ENCODE results near the gene SND1.

The SND1 gene

DNA sequence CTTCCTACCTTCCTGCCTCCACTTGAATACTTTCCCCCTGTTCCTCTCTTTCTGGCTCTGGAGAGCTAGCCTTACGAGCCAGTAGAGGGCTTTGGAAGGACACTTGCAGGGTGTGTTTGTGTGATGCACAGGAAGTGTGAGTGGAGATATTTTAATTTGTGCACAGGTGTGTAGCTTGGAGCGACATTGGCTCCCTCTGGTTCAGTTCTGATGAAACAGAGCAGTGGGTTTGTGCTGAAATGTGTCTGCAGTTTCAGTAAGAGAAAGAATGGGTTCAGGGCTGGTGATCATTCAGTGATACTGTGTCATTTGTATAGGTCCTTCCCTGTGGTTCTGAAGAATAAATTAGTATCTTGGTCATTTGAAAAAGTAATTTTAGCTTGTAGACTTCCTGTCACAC, 86.9 kb downstream of the SND1 start:
- H3K27ac ChIP-seq (ENCODE audit: low read depth, low read length): no peak overlapping the region
- H3K27me3 ChIP-seq (ENCODE audit: control insufficient read depth in 1 of 2, insufficient read depth in 2 of 2, low read length in 2 of 2): no peaks in the 10 kb centered on the region
- H3K36me3 ChIP-seq (ENCODE audit: insufficient read depth, low read length): no peaks in the 10 kb centered on the region
- H3K4me1 ChIP-seq (ENCODE audit: insufficient read depth, low read length): no peaks in the 10 kb centered on the region
- H3K9me3 ChIP-seq (ENCODE audit: low read length): no peaks in the 10 kb centered on the region
- no peak overlapping the region for H3K4me3 ChIP-seq (ENCODE audit: low read depth in 1 of 2, low read length in 2 of 2)
- no peak overlapping the region for H3K9ac ChIP-seq (ENCODE audit: low read length)

DNA sequence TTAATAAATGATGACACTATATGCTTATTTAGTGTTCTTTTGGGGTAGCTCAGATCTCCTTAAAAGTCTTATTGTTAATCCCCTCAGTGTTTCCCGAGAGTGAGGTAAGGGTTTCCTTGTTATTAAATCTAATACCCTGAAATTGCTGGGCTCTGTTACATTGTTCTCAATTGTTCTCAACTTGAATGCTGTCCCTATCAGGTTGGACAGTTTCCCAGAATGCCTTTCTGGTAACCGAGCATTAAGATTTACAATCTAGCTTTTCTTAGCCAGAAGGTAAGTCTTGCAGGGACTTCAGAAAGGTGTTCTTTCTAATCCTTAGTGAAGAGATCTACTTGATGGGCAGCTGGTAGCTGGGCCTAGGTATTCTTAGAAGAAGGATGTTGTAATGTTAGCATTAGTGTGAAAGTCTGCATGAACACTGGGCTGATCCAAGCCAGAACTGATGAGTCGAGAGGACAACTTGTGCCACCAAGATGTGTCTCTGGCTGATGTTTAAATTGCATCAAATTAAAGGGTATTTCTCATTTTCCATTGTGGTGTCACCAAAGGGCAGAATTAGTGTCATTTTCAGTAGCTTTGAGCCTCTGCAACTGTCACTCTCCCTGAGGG, 89.9 kb downstream of the SND1 start:
- H3K4me3 ChIP-seq (ENCODE audit: low read depth in 1 of 2, low read length in 2 of 2): no peak overlapping the region
- H3K9me3 ChIP-seq (ENCODE audit: low read length): no peaks in the 10 kb centered on the region
- H3K27ac ChIP-seq (ENCODE audit: low read depth, low read length): no peak overlapping the region
- H3K4me1 ChIP-seq (ENCODE audit: insufficient read depth, low read length): no peaks in the 10 kb centered on the region
- H3K9ac ChIP-seq (ENCODE audit: low read length): no peak overlapping the region
- no peaks in the 10 kb centered on the region for H3K36me3 ChIP-seq (ENCODE audit: insufficient read depth, low read length)
- no peaks in the 10 kb centered on the region for H3K27me3 ChIP-seq (ENCODE audit: control insufficient read depth in 1 of 2, insufficient read depth in 2 of 2, low read length in 2 of 2)

GRCh38 chr7:127745445-127745844, 93.5 kb downstream of the SND1 start:
- H3K4me1 ChIP-seq (ENCODE audit: insufficient read depth, low read length): no peaks in the 10 kb centered on the region
- H3K9me3 ChIP-seq (ENCODE audit: low read length): no peaks in the 10 kb centered on the region
- no peak overlapping the region for H3K27ac ChIP-seq (ENCODE audit: low read depth, low read length)
- H3K4me3 ChIP-seq (ENCODE audit: low read depth in 1 of 2, low read length in 2 of 2): no peak overlapping the region
- no peaks in the 10 kb centered on the region for H3K36me3 ChIP-seq (ENCODE audit: insufficient read depth, low read length)
- H3K9ac ChIP-seq (ENCODE audit: low read length): no peak overlapping the region
- no peaks in the 10 kb centered on the region for H3K27me3 ChIP-seq (ENCODE audit: control insufficient read depth in 1 of 2, insufficient read depth in 2 of 2, low read length in 2 of 2)

DNA sequence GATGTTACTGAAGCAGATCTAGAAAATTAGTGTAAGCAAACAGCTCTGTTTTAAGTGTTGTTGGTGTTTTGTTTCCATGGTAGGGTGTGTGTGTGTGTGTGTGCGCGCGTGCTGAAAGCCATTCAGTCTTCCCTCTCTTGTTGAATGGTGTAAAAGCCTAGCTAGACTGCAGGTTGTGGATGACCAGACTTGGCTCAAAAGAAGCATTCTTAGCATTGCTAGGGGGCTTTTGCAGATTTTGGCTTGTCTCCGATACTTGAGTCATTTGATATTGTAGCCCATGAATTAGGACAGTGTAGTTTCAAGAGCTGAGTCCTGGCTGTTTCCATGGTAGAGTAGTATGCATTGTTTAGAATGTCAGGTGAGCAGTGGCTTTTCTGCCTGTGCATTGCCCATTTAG, 99.1 kb downstream of the SND1 start:
- no peak overlapping the region for H3K4me3 ChIP-seq (ENCODE audit: low read depth in 1 of 2, low read length in 2 of 2)
- H3K9me3 ChIP-seq (ENCODE audit: low read length): no peaks in the 10 kb centered on the region
- no peaks in the 10 kb centered on the region for H3K36me3 ChIP-seq (ENCODE audit: insufficient read depth, low read length)
- peaks cover 10% of the 10 kb centered on the region for H3K4me1 ChIP-seq (ENCODE audit: insufficient read depth, low read length)
- H3K27me3 ChIP-seq (ENCODE audit: control insufficient read depth in 1 of 2, insufficient read depth in 2 of 2, low read length in 2 of 2): no peaks in the 10 kb centered on the region
- no peak overlapping the region for H3K9ac ChIP-seq (ENCODE audit: low read length)
- H3K27ac ChIP-seq (ENCODE audit: low read depth, low read length): no peak overlapping the region

DNA sequence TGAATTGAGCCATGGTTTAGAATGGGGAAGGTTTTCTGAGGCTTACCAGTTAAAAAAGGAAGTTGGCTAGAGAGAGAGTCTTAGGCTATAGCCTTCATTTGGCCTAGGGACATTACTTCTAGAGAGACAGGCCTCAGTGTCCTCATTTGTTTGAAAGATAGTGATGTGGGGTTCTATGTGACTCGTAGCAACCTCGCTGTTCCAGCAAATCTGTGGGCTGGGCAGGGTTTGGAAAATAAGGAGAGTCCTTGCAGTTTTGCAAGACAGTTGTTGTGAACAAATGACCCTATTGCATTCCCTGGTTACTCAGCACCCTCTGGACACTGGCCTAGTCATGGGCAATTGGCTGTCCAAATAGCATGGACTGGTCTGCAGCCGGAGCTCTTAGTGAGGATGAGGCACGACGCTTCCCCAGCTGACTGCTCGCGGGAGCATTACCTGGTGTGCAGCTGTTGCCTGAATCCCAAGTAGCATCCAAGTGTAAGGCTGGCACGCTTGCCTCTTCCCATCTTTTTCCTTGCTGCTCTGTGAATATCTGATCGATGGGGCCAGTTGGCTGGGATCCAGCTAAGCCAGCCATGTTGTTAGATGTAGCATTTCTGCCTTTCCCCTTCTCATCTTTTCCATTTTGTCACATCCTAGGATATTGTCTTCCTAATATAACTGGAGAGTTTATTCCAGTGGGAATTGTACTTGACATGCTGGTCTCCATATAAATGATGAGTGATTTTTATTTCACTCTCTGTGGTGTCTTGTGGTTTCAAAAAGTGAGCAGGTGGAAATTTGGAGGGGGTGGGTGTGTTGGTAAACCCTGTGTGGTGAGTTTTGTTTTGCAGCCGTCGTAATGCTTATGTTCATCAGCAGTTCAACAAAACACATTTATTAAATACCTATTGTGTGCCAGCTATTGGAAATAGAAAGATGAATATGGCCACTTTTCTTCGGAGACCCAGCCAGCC, 99.8 kb downstream of the SND1 start:
- no peak overlapping the region for H3K9ac ChIP-seq (ENCODE audit: low read length)
- H3K4me3 ChIP-seq (ENCODE audit: low read depth in 1 of 2, low read length in 2 of 2): no peak overlapping the region
- H3K27ac ChIP-seq (ENCODE audit: low read depth, low read length): no peak overlapping the region
- no peaks in the 10 kb centered on the region for H3K9me3 ChIP-seq (ENCODE audit: low read length)
- no peaks in the 10 kb centered on the region for H3K36me3 ChIP-seq (ENCODE audit: insufficient read depth, low read length)
- peaks cover 10% of the 10 kb centered on the region for H3K4me1 ChIP-seq (ENCODE audit: insufficient read depth, low read length)
- H3K27me3 ChIP-seq (ENCODE audit: control insufficient read depth in 1 of 2, insufficient read depth in 2 of 2, low read length in 2 of 2): no peaks in the 10 kb centered on the region

DNA sequence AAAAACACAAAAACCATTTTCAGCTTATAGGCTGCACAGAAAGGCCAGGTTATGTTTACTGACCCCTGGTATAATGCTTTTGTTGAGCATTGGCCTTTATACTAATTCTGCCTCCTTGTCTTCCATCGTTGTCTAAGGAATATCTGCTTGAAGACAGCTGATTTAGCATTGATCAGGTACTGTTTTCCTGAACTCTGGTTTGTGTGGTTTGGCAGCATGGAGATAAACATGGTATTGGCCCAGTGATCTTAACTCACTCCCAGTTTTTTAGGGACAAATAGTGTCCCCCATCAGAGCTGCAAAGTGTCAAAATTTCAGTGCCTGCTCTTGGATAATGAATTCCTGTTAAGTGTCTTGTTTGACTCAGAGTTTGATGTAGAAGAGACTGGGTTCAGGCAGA, 100.8 kb downstream of the SND1 start:
- Histone ChIP-seq H3K4me1 (ENCODE audit: insufficient read depth, low read length) (peaks cover 10% of the 10 kb centered on the region), H3K27me3 (ENCODE audit: control insufficient read depth in 1 of 2, insufficient read depth in 2 of 2, low read length in 2 of 2) (no peaks in the 10 kb centered on the region), H3K9me3 (ENCODE audit: low read length) (no peaks in the 10 kb centered on the region), H3K36me3 (ENCODE audit: insufficient read depth, low read length) (no peaks in the 10 kb centered on the region), H3K4me3 (ENCODE audit: low read depth in 1 of 2, low read length in 2 of 2) (no peak overlapping the region), H3K9ac (ENCODE audit: low read length) (no peak overlapping the region), H3K27ac (ENCODE audit: low read depth, low read length) (no peak overlapping the region)

DNA sequence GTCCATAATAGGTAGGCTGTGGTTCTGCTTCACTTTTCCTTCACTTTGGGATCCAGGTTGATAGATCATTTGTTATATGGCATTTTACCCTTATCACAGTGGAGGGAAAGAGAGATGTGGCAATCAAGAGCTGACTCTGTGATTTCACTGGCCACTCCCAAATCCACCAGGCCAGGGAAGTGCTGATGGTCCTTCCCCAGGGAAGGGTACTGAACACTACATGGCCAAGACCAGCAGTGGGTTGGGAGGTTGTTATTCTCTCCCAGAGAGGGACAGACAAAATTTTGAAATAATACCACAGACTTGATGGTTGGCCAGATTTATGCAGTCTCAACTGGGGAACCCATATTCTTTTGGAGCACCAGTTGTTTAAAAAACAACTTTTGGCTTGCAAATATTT, 102.5 kb downstream of the SND1 start:
- Histone ChIP-seq H3K27ac (ENCODE audit: low read depth, low read length) (no peak overlapping the region), H3K4me3 (ENCODE audit: low read depth in 1 of 2, low read length in 2 of 2) (no peak overlapping the region), H3K9me3 (ENCODE audit: low read length) (no peaks in the 10 kb centered on the region), H3K27me3 (ENCODE audit: control insufficient read depth in 1 of 2, insufficient read depth in 2 of 2, low read length in 2 of 2) (no peaks in the 10 kb centered on the region), H3K4me1 (ENCODE audit: insufficient read depth, low read length) (peaks cover 10% of the 10 kb centered on the region), H3K36me3 (ENCODE audit: insufficient read depth, low read length) (no peaks in the 10 kb centered on the region), H3K9ac (ENCODE audit: low read length) (no peak overlapping the region)

DNA sequence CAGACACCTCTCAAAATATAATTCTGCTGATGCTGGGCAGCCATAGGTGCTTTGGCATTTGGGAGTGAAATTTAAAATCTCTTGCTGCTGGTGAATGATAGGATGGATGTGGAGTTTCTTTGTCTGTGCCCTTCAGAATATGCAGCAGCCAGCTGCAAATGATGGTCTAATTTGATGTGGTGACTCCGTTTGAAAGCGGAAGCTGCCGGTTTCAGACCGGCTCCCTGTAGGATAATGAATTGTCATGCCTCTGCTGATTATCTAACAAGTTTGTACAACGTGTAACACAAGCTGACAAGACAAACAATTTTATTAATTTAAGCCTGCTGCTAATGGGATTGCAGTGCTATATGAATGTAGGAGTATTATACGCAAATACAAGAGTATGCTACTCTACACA, 103.5 kb downstream of the SND1 start:
- H3K9me3 ChIP-seq (ENCODE audit: low read length): no peaks in the 10 kb centered on the region
- H3K4me3 ChIP-seq (ENCODE audit: low read depth in 1 of 2, low read length in 2 of 2): no peak overlapping the region
- no peak overlapping the region for H3K27ac ChIP-seq (ENCODE audit: low read depth, low read length)
- no peak overlapping the region for H3K9ac ChIP-seq (ENCODE audit: low read length)
- H3K4me1 ChIP-seq (ENCODE audit: insufficient read depth, low read length): peaks cover 10% of the 10 kb centered on the region
- H3K36me3 ChIP-seq (ENCODE audit: insufficient read depth, low read length): no peaks in the 10 kb centered on the region
- H3K27me3 ChIP-seq (ENCODE audit: control insufficient read depth in 1 of 2, insufficient read depth in 2 of 2, low read length in 2 of 2): no peaks in the 10 kb centered on the region

DNA sequence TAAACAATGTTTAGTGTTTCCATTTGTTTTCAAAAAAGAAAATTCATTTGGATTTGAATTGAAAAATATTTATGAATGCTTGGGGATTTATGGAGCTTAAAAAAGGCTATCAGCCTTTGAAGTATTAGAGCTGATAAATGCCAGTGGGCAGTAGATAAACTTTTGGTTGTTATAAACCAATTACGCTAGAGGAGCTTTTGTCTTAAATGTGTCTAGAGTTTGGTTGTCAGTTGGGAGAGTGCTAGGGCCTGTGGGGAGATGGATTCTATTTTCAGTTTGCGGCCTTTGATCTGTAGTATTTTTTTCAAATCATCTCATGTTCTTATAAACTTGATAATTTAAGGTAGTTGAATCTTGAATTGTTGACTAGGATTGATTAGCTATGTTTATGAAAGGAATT, 104.0 kb downstream of the SND1 start:
- no peaks in the 10 kb centered on the region for H3K9me3 ChIP-seq (ENCODE audit: low read length)
- no peak overlapping the region for H3K27ac ChIP-seq (ENCODE audit: low read depth, low read length)
- no peaks in the 10 kb centered on the region for H3K36me3 ChIP-seq (ENCODE audit: insufficient read depth, low read length)
- no peak overlapping the region for H3K4me3 ChIP-seq (ENCODE audit: low read depth in 1 of 2, low read length in 2 of 2)
- H3K9ac ChIP-seq (ENCODE audit: low read length): no peak overlapping the region
- peaks cover 6% of the 10 kb centered on the region for H3K4me1 ChIP-seq (ENCODE audit: insufficient read depth, low read length)
- no peaks in the 10 kb centered on the region for H3K27me3 ChIP-seq (ENCODE audit: control insufficient read depth in 1 of 2, insufficient read depth in 2 of 2, low read length in 2 of 2)

DNA sequence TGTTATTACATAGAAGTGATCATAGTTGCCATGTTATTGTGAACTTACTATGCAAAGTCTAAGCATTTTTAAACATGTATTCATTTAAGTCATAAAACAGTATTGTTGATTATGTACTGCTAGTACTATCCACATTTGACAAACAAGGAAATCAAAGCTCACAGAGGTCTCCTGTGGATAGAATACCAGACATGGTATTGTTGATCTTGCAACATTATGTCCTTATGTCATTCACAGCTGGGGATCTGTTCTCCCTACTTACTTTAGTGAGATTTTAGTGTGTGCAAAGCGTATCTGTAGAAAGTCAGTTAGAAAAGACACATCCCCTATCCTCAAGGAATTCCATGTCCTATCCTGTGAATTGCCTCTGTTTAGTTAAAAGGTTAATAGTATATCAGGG, 106.1 kb downstream of the SND1 start:
- Histone ChIP-seq H3K4me1 (ENCODE audit: insufficient read depth, low read length) (no peaks in the 10 kb centered on the region), H3K9me3 (ENCODE audit: low read length) (no peaks in the 10 kb centered on the region), H3K4me3 (ENCODE audit: low read depth in 1 of 2, low read length in 2 of 2) (no peak overlapping the region), H3K9ac (ENCODE audit: low read length) (no peak overlapping the region), H3K36me3 (ENCODE audit: insufficient read depth, low read length) (no peaks in the 10 kb centered on the region), H3K27ac (ENCODE audit: low read depth, low read length) (no peak overlapping the region), H3K27me3 (ENCODE audit: control insufficient read depth in 1 of 2, insufficient read depth in 2 of 2, low read length in 2 of 2) (no peaks in the 10 kb centered on the region)

DNA sequence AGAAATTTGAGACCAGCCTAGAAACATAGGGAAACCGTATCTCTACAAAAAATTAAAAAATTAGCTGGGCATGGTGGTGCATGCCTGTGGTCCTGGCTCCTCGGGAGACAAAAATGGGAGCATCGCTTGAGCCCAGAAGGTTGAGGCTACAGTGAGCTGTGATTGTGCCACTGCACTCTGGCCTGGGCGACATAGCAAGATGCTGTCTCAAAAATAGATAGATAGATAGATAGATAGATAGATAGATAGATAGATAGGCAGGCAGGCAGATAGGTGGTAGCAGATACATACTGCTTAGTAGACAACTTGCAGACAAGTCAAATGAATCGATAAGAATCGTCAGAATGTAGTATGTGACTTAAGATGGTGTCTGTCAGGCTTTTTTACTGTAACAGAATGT, 106.9 kb downstream of the SND1 start:
- no peaks in the 10 kb centered on the region for H3K36me3 ChIP-seq (ENCODE audit: insufficient read depth, low read length)
- no peak overlapping the region for H3K9ac ChIP-seq (ENCODE audit: low read length)
- H3K9me3 ChIP-seq (ENCODE audit: low read length): no peaks in the 10 kb centered on the region
- H3K4me3 ChIP-seq (ENCODE audit: low read depth in 1 of 2, low read length in 2 of 2): no peak overlapping the region
- no peak overlapping the region for H3K27ac ChIP-seq (ENCODE audit: low read depth, low read length)
- H3K27me3 ChIP-seq (ENCODE audit: control insufficient read depth in 1 of 2, insufficient read depth in 2 of 2, low read length in 2 of 2): no peaks in the 10 kb centered on the region
- H3K4me1 ChIP-seq (ENCODE audit: insufficient read depth, low read length): no peaks in the 10 kb centered on the region

Measured in muscle layer of colon (tissue), 2 donors.